HEK293 (cell line): ENCODE measurements around the gene SLC38A8.

Source experiments
- ZNF585B ChIP-seq: fragments of 450-650 bp; formaldehyde crosslinking; IDR thresholded peaks from 2 replicates; pipeline ENCODE4 v1.5.1; 2016; ENCODE audit warnings: missing biosample characterization, missing genetic modification characterization
- TF ChIP-seq, protein P1 (sequence below): fragments of 450-650 bp; formaldehyde crosslinking; IDR thresholded peaks from 2 replicates; pipeline ENCODE4 v1.5.1; 2016; ENCODE audit warnings: missing biosample characterization, missing genetic modification characterization
- TF ChIP-seq, protein P2 (sequence below): fragments of 450-650 bp; formaldehyde crosslinking; IDR thresholded peaks from 2 replicates; pipeline ENCODE4 v1.5.1; 2016; ENCODE audit warnings: missing biosample characterization, missing genetic modification characterization, low read depth

DNA sequence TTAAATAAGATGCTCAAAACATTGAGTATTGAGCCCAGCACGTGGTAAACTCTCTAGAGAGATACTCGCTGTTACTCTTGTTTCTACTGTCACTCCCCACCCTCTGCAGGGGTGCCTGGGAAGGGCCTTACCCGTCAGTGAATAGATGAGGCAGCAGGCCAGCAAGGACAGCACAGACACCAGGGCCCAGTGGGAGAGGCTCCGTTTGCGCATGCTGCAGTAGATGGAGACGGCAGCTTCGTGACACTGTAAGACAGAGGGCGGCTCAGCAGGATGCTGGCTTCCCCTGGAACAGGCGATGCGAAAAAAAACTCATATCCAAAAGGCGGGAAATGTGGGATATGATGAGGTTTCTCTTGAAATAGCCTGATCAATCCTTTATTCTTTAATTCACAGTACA, 20.0 kb downstream of the SLC38A8 start:
- TF ChIP-seq, protein P1, sequence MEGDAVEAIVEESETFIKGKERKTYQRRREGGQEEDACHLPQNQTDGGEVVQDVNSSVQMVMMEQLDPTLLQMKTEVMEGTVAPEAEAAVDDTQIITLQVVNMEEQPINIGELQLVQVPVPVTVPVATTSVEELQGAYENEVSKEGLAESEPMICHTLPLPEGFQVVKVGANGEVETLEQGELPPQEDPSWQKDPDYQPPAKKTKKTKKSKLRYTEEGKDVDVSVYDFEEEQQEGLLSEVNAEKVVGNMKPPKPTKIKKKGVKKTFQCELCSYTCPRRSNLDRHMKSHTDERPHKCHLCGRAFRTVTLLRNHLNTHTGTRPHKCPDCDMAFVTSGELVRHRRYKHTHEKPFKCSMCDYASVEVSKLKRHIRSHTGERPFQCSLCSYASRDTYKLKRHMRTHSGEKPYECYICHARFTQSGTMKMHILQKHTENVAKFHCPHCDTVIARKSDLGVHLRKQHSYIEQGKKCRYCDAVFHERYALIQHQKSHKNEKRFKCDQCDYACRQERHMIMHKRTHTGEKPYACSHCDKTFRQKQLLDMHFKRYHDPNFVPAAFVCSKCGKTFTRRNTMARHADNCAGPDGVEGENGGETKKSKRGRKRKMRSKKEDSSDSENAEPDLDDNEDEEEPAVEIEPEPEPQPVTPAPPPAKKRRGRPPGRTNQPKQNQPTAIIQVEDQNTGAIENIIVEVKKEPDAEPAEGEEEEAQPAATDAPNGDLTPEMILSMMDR (tag by site-specific recombination), result no peak
- TF ChIP-seq, protein P2, sequence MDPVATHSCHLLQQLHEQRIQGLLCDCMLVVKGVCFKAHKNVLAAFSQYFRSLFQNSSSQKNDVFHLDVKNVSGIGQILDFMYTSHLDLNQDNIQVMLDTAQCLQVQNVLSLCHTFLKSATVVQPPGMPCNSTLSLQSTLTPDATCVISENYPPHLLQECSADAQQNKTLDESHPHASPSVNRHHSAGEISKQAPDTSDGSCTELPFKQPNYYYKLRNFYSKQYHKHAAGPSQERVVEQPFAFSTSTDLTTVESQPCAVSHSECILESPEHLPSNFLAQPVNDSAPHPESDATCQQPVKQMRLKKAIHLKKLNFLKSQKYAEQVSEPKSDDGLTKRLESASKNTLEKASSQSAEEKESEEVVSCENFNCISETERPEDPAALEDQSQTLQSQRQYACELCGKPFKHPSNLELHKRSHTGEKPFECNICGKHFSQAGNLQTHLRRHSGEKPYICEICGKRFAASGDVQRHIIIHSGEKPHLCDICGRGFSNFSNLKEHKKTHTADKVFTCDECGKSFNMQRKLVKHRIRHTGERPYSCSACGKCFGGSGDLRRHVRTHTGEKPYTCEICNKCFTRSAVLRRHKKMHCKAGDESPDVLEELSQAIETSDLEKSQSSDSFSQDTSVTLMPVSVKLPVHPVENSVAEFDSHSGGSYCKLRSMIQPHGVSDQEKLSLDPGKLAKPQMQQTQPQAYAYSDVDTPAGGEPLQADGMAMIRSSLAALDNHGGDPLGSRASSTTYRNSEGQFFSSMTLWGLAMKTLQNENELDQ (tag by site-specific recombination), result no peak
- TF ChIP-seq ZNF585B, result no peak
